ENCODE data around the gene DTYMK.

DTYMK gene, protein sequence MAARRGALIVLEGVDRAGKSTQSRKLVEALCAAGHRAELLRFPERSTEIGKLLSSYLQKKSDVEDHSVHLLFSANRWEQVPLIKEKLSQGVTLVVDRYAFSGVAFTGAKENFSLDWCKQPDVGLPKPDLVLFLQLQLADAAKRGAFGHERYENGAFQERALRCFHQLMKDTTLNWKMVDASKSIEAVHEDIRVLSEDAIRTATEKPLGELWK

DNA sequence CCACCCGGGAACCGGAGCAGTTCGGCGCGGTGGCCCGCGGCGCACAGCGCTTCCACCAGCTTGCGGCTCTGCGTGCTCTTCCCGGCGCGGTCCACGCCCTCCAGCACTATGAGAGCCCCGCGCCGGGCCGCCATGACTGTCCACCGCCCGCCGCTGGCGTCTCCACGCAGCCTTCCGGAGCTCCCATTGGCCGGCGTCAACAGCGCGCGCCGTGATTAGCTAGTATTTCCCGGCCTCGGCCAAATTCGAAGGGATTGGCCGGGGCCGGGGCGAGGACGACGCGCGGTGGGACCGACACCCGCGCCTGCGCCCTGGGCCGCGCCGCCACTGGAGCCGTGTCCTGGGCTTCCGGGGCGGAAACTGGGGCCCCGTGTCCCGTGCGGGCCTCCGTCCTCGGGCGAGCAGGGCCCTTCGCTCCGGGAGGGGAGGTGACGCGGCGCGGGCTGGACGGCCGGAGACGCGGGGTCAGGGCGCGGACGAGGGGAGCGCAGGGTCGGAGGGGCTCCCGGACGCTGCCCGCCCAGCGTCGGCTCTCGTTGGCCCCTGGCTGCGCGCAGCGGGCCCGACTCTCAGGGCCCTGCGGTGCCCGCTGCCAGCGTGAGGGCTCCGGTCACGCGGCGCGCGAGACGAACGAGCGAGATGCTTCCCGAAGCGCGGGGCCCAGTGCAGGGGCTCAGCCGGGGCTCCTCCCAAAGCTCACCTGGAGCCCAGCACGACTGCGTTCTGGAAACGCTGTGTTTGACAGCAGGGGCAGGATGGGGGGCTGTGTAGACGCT, at the start of gene DTYMK:
DTYMK (minus strand) TSS at position 166 of the 776 bp plus-strand sequence; CDS start at position 134, 32 bp downstream.
- peak; percentile 44 for DNase-seq (ENCODE audit: low read depth, low spot score)
- POLR2A ChIA-PET, result interaction anchor here (0.7 to 2.3 kb wide), 6 partner anchors 10 to 378 kb away, joined by 3 to 11 read pairs (median 4); partner anchors contain the start of gene ING5
- TF ChIP-seq, protein P1, sequence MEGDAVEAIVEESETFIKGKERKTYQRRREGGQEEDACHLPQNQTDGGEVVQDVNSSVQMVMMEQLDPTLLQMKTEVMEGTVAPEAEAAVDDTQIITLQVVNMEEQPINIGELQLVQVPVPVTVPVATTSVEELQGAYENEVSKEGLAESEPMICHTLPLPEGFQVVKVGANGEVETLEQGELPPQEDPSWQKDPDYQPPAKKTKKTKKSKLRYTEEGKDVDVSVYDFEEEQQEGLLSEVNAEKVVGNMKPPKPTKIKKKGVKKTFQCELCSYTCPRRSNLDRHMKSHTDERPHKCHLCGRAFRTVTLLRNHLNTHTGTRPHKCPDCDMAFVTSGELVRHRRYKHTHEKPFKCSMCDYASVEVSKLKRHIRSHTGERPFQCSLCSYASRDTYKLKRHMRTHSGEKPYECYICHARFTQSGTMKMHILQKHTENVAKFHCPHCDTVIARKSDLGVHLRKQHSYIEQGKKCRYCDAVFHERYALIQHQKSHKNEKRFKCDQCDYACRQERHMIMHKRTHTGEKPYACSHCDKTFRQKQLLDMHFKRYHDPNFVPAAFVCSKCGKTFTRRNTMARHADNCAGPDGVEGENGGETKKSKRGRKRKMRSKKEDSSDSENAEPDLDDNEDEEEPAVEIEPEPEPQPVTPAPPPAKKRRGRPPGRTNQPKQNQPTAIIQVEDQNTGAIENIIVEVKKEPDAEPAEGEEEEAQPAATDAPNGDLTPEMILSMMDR (IDR thresholded peaks at IDR 0.05; ENCODE audit: insufficient read depth, low read length, missing control alignments), result no peak
- peak within 1 kb of the TSS; percentile 96 for H3K4me3 ChIP-seq (ENCODE audit: low read depth, low read length)
- CTCF ChIA-PET, result interaction anchor here (0.8 to 1.6 kb wide), 3 partner anchors 12 to 192 kb away, joined by 3 to 4 read pairs (median 3); no protein-coding TSS in a partner anchor

DNA sequence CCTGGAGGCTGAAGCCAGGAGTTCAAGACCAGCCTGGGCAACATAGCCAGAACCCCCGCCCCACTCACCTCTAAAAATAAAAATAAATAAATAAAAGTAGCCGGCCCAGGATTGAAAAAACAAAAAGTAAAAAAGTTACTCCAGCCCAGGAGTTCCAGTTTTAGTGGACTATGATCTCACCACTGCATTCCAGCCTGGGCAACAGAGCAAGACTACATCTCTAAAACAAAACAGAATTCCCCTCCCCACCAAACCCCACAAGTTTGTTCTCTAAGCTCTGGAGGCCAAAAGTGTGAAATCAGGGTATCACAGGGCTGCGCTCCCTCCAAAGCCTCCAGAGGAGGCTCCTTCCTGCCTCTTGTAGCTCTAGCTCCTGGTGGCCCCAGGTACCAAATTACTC, 49.5 kb upstream of the DTYMK start:
- 0 out of 2 replicates have a peak overlapping the region, but pooled peaks have one; percentile 12 for H3K4me3 ChIP-seq (ENCODE audit: low read depth, low read length)
- no peak for DNase-seq (ENCODE audit: low read depth, low spot score)
- TF ChIP-seq, protein P1 (IDR thresholded peaks at IDR 0.05; ENCODE audit: insufficient read depth, low read length, missing control alignments), result no peak
- CTCF ChIA-PET, result no interaction called here
- POLR2A ChIA-PET, result interaction anchor here (1.4 kb wide), 1 partner anchor 35 kb away, joined by 3 read pairs; the partner anchor contains the start of gene ING5

DNA sequence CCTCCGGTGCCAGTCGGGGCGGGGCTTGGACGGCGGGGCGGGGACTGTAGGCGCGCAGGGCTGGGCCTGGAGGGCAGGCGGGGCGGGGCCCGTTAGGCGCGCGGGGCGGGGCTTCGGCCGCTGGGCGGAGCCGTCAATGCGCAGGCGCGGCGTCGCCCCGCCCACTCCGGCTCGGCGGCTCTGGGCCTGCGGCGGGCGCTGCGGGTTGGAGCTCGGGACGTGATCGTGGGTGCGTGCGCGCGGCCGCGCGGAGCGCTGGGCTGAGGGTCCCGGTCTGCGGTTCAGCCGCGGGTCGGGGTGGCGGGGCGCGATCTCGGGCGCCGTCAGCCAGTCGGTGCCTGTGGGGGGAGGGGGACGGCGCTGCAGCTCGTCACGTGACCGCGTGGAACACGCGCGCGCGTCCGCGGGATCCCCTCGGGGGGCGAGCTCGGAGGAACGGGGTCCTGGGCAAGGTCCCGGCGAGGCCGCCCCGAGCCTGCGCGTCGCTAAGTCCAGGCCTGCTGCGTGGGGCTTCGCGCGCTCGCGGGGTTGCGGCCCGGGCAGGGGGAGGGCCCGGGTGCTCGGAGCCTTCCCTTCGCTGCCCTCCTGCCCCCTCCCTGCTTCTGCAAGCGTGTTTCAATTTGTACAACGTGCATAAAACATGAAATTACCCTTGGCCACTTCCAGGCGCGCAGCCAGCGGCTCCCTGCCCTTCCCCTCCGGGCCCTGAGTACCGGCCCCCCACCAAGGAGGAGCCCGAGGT, 48.0 kb upstream of the DTYMK start, which contains the start of gene D2HGDH:
D2HGDH (plus strand) TSS at position 164 of the 742 bp plus-strand sequence. CDS start 595 bp downstream, outside the sequence.
- ChIA-PET POLR2A (interaction anchor here (0.5 to 1.7 kb wide), 3 partner anchors 25 to 53 kb away, joined by 3 to 6 read pairs (median 3); partner anchors contain the start of gene ING5), CTCF (interaction anchor here (0.8 to 3.4 kb wide), 14 partner anchors 9 to 144 kb away, joined by 3 to 22 read pairs (median 5); no protein-coding TSS in a partner anchor)
- TF ChIP-seq, protein P1 (IDR thresholded peaks at IDR 0.05; ENCODE audit: insufficient read depth, low read length, missing control alignments), result no peak
- no peak for DNase-seq (ENCODE audit: low read depth, low spot score)
- H3K4me3 ChIP-seq (ENCODE audit: low read depth, low read length), result peak within 1 kb of the TSS; percentile 77

DNA sequence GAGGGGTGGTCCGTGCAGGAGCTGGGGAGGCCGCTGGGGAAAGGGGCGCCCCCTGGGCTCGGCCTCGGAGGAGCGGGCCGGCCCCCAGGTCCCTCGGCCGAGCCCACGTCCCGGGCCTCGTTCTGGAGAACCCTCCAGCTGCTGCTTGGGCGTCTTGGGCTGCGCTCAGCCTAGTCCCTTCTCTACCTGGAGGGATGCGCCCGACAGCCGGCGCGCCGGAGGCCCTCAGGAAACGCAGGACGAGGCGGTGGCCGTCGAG, 47.5 kb upstream of the DTYMK start:
- peak overlapping the region; percentile 59 for H3K4me3 ChIP-seq (ENCODE audit: low read depth, low read length)

GRCh38 chr2:241733391-241734207, 47.0 kb upstream of the DTYMK start:
- CTCF ChIA-PET, result interaction anchor here (0.7 to 3.4 kb wide), 18 partner anchors 9 to 656 kb away, joined by 3 to 22 read pairs (median 4); no protein-coding TSS in a partner anchor
- POLR2A ChIA-PET, result interaction anchor here (1.2 to 1.7 kb wide), 2 partner anchors 32 to 52 kb away, joined by 3 to 6 read pairs; partner anchors contain the start of gene ING5
- peak overlapping the region; percentile 59 for H3K4me3 ChIP-seq (ENCODE audit: low read depth, low read length)
- TF ChIP-seq, protein P1 (IDR thresholded peaks at IDR 0.05; ENCODE audit: insufficient read depth, low read length, missing control alignments), result no peak
- no peak for DNase-seq (ENCODE audit: low read depth, low spot score)

More for the DNA sequence above, 47.5 kb upstream of the DTYMK start:
- TF ChIP-seq, protein P1 (IDR thresholded peaks at IDR 0.05; ENCODE audit: insufficient read depth, low read length, missing control alignments), result peak; percentile 19
- ChIA-PET POLR2A (interaction anchor here (1.2 to 1.7 kb wide), 2 partner anchors 33 to 53 kb away, joined by 3 to 6 read pairs; partner anchors contain the start of gene ING5), CTCF (interaction anchor here (0.8 to 3.4 kb wide), 17 partner anchors 9 to 657 kb away, joined by 3 to 22 read pairs (median 4); no protein-coding TSS in a partner anchor)
- DNase-seq (ENCODE audit: low read depth, low spot score), result no peak

Measured in AG04449 (cell line).